B cell (primary cell): ENCODE data around the gene ANXA4.

Experiments
- CTCF ChIP-seq: fragments of 200-600 bp; IDR thresholded peaks from one replicate; pipeline ENCODE4 v1.8.0; 2022; ENCODE audit warnings: antibody characterized with exemption, mild to moderate bottlenecking
- EZH2 ChIP-seq: IDR thresholded peaks from 2 replicates; pipeline ENCODE4 v1.6.1; 2012; ENCODE audit warnings: borderline replicate concordance, low read depth, mild to moderate bottlenecking, moderate library complexity, low read length; ENCODE audit not compliant: insufficient read depth, poor library complexity, severe bottlenecking

GRCh38 chr2:69741229-69741574 lies 732 bp upstream of the ANXA4 start:
- TF ChIP-seq CTCF (peak; percentile 16), EZH2 (no peak)
